Osteoblast (primary cell): Measurements from ENCODE around the gene GJA4. TPM values are rescaled to one million over a fixed set of nuclear protein-coding genes. Genes with fewer than 3 reads are reported as not detected.

ENCODE experiments used
- DNase-seq: peaks from one replicate; pipeline ENCODE4 v3.0.0; 2011; ENCODE audit warnings: low spot score, mixed read lengths; ENCODE audit not compliant: insufficient read length; ENCODE audit errors: missing footprints
- H2AFZ ChIP-seq: 2 replicates; pipeline ENCODE4 v1.6.0; 2011; ENCODE audit warnings: mild to moderate bottlenecking, low read length
- H3K27ac ChIP-seq: 2 replicates; pipeline ENCODE4 v1.5.1; 2011; ENCODE audit warnings: mild to moderate bottlenecking, low read depth, low read length, moderate library complexity
- H3K27me3 ChIP-seq: 2 replicates; pipeline ENCODE4 v1.6.0; 2012; ENCODE audit warnings: mild to moderate bottlenecking, control low read depth, inconsistent platforms, low read length, moderate library complexity; ENCODE audit not compliant: insufficient read depth
- H3K36me3 ChIP-seq: 2 replicates; pipeline ENCODE4 v1.5.1; 2011; ENCODE audit warnings: mild to moderate bottlenecking, low read length, control low read depth, moderate library complexity; ENCODE audit not compliant: insufficient read depth
- H3K4me1 ChIP-seq: 2 replicates; pipeline ENCODE4 v1.5.1; 2011; ENCODE audit warnings: mild to moderate bottlenecking, low read length, control low read depth, moderate library complexity; ENCODE audit not compliant: insufficient read depth
- H3K4me2 ChIP-seq: 2 replicates; pipeline ENCODE4 v1.6.0; 2011; ENCODE audit warnings: mild to moderate bottlenecking, low read length; ENCODE audit not compliant: insufficient read depth
- H3K4me3 ChIP-seq: fragments of 200-600 bp; sonication (generic); 3 replicates; pipeline ENCODE4 v1.5.1; 2012; ENCODE audit warnings: mild to moderate bottlenecking, low read length, inconsistent platforms; ENCODE audit not compliant: insufficient read depth
- H3K79me2 ChIP-seq: 2 replicates; pipeline ENCODE4 v1.6.0; 2012; ENCODE audit warnings: mild to moderate bottlenecking, low read length, control low read depth, inconsistent platforms; ENCODE audit not compliant: insufficient read depth
- H3K9me3 ChIP-seq: 2 replicates; pipeline ENCODE4 v1.5.1; 2011; ENCODE audit warnings: low read depth, low read length, control low read depth
- H4K20me1 ChIP-seq: 2 replicates; pipeline ENCODE4 v1.6.0; 2012; ENCODE audit warnings: mild to moderate bottlenecking, low read length, control low read depth; ENCODE audit not compliant: insufficient read depth
- total RNA-seq: library from RNA; depleted of rRNA; stranded (reverse); fragments of >200 nt; gene quantifications from 2 replicates; pipeline ENCODE4 v1.2.3, GENCODE V29; 2012
- TF ChIP-seq, protein P1 (sequence below): IDR thresholded peaks from 2 replicates; pipeline ENCODE4 v1.5.1; 2011; ENCODE audit warnings: mild to moderate bottlenecking, low read depth, low read length, moderate library complexity; ENCODE audit errors: extremely low read depth

Gene GJA4
- total RNA-seq, 1 donor, result not detected

DNA sequence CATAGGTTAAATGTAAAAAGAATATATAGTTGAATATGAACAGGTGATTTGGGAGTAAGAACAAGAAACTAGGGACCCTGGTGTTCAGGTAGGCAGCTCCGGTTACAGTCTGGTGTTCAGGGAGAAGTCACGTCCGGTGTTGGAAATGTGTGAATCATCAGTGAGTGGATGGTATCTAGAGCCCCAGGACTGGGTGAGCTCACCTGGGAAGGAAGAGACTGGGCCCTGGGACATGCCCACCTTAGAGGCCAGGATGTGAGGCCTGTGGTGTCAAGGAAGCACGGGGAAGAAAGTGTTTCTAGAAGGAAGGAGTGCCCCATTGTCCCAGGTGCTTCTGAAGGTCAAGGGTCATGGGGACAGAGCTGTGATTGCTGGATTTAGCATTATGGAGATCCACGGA lies 13.3 kb upstream of the GJA4 start:
- Histone ChIP-seq H3K27me3 (peaks cover 62% of the 10 kb centered on the region), H3K36me3 (no peaks in the 10 kb centered on the region), H3K9me3 (no peaks in the 10 kb centered on the region), H4K20me1 (no peaks in the 10 kb centered on the region), H3K27ac (no peak overlapping the region), H3K4me3 (no peak overlapping the region), H3K79me2 (no peaks in the 10 kb centered on the region), H2AFZ (no peak overlapping the region), H3K4me2 (no peak overlapping the region), H3K4me1 (no peaks in the 10 kb centered on the region)
- TF ChIP-seq, protein P1, sequence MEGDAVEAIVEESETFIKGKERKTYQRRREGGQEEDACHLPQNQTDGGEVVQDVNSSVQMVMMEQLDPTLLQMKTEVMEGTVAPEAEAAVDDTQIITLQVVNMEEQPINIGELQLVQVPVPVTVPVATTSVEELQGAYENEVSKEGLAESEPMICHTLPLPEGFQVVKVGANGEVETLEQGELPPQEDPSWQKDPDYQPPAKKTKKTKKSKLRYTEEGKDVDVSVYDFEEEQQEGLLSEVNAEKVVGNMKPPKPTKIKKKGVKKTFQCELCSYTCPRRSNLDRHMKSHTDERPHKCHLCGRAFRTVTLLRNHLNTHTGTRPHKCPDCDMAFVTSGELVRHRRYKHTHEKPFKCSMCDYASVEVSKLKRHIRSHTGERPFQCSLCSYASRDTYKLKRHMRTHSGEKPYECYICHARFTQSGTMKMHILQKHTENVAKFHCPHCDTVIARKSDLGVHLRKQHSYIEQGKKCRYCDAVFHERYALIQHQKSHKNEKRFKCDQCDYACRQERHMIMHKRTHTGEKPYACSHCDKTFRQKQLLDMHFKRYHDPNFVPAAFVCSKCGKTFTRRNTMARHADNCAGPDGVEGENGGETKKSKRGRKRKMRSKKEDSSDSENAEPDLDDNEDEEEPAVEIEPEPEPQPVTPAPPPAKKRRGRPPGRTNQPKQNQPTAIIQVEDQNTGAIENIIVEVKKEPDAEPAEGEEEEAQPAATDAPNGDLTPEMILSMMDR, result no peak
- DNase-seq, result no peak

DNA sequence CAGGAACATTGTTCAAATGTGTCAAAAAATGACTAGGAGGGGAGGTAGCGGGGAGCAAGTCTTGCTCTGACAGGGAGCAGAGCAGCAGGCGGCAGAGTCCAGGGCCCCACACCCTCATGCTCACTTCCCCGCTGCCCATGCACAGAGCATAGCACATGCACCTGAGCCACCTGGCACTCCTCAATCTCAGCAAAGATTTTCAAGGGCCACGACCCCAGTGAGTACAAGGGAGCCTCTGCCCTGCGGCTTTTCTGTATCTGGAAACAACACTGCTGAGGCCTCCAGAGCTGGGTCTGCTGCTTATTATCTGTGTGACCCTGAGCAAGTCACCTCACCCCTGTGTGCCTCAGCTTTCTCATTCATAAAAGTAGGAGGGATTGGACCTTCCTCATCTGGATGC lies 12.8 kb upstream of the GJA4 start:
- no peaks in the 10 kb centered on the region for H3K4me1 ChIP-seq
- no peaks in the 10 kb centered on the region for H3K36me3 ChIP-seq
- H3K4me2 ChIP-seq, result no peak overlapping the region
- no peak overlapping the region for H3K4me3 ChIP-seq
- no peaks in the 10 kb centered on the region for H3K79me2 ChIP-seq
- DNase-seq, result peak; percentile 48
- H3K27me3 ChIP-seq, result peaks cover 58% of the 10 kb centered on the region
- H4K20me1 ChIP-seq, result no peaks in the 10 kb centered on the region
- no peaks in the 10 kb centered on the region for H3K9me3 ChIP-seq
- H2AFZ ChIP-seq, result no peak overlapping the region
- TF ChIP-seq, protein P1, result no peak
- no peak overlapping the region for H3K27ac ChIP-seq

DNA sequence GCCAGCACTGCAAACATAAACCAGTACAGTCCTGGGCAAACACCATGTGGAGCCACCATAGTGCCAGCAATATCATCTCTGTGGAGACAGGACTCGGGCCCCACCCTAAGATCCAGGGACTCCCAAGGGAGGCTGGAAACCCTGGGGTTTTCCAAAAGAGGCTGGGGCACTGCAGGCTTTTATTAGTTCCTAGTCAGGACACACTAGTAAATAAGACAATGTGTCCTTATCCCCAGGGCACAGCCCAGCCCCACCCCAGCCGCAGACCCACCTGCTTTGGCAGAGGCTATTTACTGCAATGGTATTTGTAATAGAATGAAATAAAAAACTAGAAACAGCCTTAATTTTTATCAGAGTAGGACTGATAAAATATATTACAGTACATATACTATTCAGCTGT lies 12.3 kb upstream of the GJA4 start:
- Histone ChIP-seq H3K4me1 (no peaks in the 10 kb centered on the region), H4K20me1 (no peaks in the 10 kb centered on the region), H3K4me2 (no peak overlapping the region), H3K27ac (no peak overlapping the region), H3K27me3 (peaks cover 55% of the 10 kb centered on the region), H3K36me3 (no peaks in the 10 kb centered on the region), H2AFZ (no peak overlapping the region), H3K9me3 (no peaks in the 10 kb centered on the region), H3K4me3 (no peak overlapping the region), H3K79me2 (no peaks in the 10 kb centered on the region)
- TF ChIP-seq, protein P1, result no peak
- DNase-seq, result no peak

DNA sequence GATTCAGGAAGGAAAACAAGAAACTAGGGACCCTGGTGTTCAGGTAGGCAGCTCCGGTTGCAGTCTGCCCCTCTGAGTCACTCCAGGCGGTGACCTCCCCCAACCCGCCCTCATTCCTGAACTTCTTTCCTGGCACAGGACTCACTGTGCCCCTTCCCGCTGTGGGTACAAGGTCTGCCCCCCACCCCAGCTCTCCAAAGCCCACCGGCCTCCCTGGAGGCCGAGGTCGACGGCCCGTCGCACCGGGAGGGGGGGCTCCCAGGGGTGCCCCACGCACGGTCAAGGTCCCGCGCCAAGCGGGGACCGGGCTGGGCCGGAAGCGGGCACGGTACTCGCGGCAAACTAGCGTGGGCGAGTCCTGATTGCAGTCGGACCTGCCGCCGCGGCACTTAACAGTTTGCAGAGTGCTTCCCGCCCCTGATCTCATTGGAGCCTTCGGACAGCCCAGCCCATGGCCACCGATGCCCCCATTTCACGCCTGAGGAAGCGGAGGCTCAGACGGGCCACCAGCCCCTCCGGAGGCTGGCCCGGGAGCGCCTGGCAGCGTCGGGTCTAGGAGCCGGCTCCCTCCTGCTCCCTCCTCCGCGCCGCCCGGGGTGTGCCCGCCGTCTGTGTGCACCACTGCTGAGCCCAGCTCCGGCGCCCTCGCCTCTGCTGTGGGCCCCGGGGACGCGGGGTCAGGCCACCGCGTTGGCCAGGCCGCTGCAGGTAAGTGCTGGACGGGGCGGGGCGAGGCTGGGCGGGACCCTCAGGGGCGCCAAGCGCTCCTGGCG lies 11.5 kb upstream of the GJA4 start, which contains the start of gene GJB3:
TSS of gene GJB3 (plus strand) at position 144 of the 773 bp plus-strand sequence. CDS start 3,549 bp downstream, outside the sequence.
- no peak within 1 kb of the TSS for H2AFZ ChIP-seq
- no peaks in the 10 kb centered on the region for H3K9me3 ChIP-seq
- peaks cover 53% of the 10 kb centered on the region for H3K27me3 ChIP-seq
- no peaks in the 10 kb centered on the region for H3K4me1 ChIP-seq
- no peaks in the 10 kb centered on the region for H3K36me3 ChIP-seq
- peak within 1 kb of the TSS; percentile 61 for H3K4me2 ChIP-seq
- peak; percentile 91 for DNase-seq
- H3K27ac ChIP-seq, result no peak within 1 kb of the TSS
- H3K79me2 ChIP-seq, result no peaks in the 10 kb centered on the region
- H3K4me3 ChIP-seq, result peak within 1 kb of the TSS; percentile 50
- no peaks in the 10 kb centered on the region for H4K20me1 ChIP-seq
- TF ChIP-seq, protein P1, result no peak
